ENCODE data around the gene KLRG1. TPM values are rescaled to one million over a fixed set of nuclear protein-coding genes. Genes with fewer than 3 reads are reported as not detected.

Gene KLRG1
- total and polyA plus RNA-seq, 2 of the 4 experiments (the other 2 are of a cell fraction), result 0.36 to 0.54 TPM

GRCh38 chr12:9051158-9051550 is 61.8 kb downstream of the KLRG1 start:
- no peak overlapping the region for H3K14ac ChIP-seq (replicated peaks; ENCODE audit: low read depth, low read length)
- dilution Hi-C loops (cut with HindIII; ENCODE audit: low sequenced_read_pairs, unreplicated experiment) (no loop called here), in situ Hi-C loops (cut with MboI; ENCODE audit: low sequenced_read_pairs) (no loop called here), intact Hi-C loops (cut with micrococcal nuclease) (no loop called here)
- no peaks in the 10 kb centered on the region for H3K36me3 ChIP-seq (ENCODE audit: control insufficient read depth, insufficient read depth, low read length)
- no peak overlapping the region for H3K23ac ChIP-seq (ENCODE audit: low read depth, low read length)
- no peak overlapping the region for H2AK9ac ChIP-seq (replicated peaks; ENCODE audit: low read depth, low read length, poor library complexity)
- no peaks in the 10 kb centered on the region for H4K20me1 ChIP-seq (ENCODE audit: insufficient read depth, low read length)
- no peak overlapping the region for H3K4me3 ChIP-seq (ENCODE audit: insufficient read depth, low read depth, low read length)
- BruUV-seq (replicated peaks), result no TSS peak
- no peak overlapping the region for H3K18ac ChIP-seq (ENCODE audit: low read depth, low read length)
- H2AK5ac ChIP-seq (ENCODE audit: low read depth, low read length), result no peak overlapping the region
- no peak overlapping the region for H2BK20ac ChIP-seq (ENCODE audit: low read depth, low read length)
- H2AFZ ChIP-seq (replicated peaks; ENCODE audit: low read length, poor library complexity), result no peak overlapping the region
- H4K8ac ChIP-seq (ENCODE audit: low read depth in 2 of 2, low read length in 2 of 2), result no peak overlapping the region
- H3K27me3 ChIP-seq (ENCODE audit: control insufficient read depth, insufficient read depth, low read length), result peaks cover 10% of the 10 kb centered on the region
- H3K4me2 ChIP-seq (ENCODE audit: low read depth, low read length), result no peak overlapping the region
- ATAC-seq (ENCODE audit: low read depth) (no peak), DNase-seq (no peak)
- POLR2A ChIA-PET (ENCODE audit: unreplicated experiment), result no interaction called here
- H2BK15ac ChIP-seq (ENCODE audit: low read depth, low read length), result no peak overlapping the region
- H3K9me3 ChIP-seq (ENCODE audit: control insufficient read depth, insufficient read depth, low read length), result no peaks in the 10 kb centered on the region
- no peak overlapping the region for H3K9ac ChIP-seq (ENCODE audit: low read depth, low read length)
- 65% methylated on average over 2 of the region's 6 CpGs; no CpG with 5 or more reads in 1 of the 2 experiments for WGBS, 2 experiments (ENCODE audit: extremely low coverage in 2 of 2, insufficient read length in 1 of 2)
- CTCF ChIA-PET, result interaction anchor here (2.0 kb wide), 1 partner anchor 370 kb away, joined by 5 read pairs; no protein-coding TSS in a partner anchor
- H4K91ac ChIP-seq (ENCODE audit: insufficient read depth, low read depth, low read length), result no peak overlapping the region
- H4K5ac ChIP-seq (ENCODE audit: low read depth, low read length), result no peak overlapping the region
- TF ChIP-seq RAD21 (IDR thresholded peaks at IDR 0.05; ENCODE audit: low read length) (no peak), USF2 (IDR thresholded peaks at IDR 0.05; ENCODE audit: low read depth, low read length) (no peak), MAFK (IDR thresholded peaks at IDR 0.05; ENCODE audit: low read depth, low read length) (no peak), MAZ (IDR thresholded peaks at IDR 0.05; ENCODE audit: borderline replicate concordance, low read depth, low read length) (no peak), RCOR1 (IDR thresholded peaks at IDR 0.05; ENCODE audit: insufficient replicate concordance, low read length) (no peak), BHLHE40 (IDR thresholded peaks at IDR 0.05; ENCODE audit: low read depth, low read length) (no peak), CHD1 (IDR thresholded peaks at IDR 0.05; ENCODE audit: low read depth, low read length) (no peak), SMC3 (IDR thresholded peaks at IDR 0.05; ENCODE audit: low read depth, low read length) (no peak), ELK1 (IDR thresholded peaks at IDR 0.05; ENCODE audit: borderline replicate concordance, low read depth, low read length) (no peak), RFX5 (IDR thresholded peaks at IDR 0.05; ENCODE audit: low read depth, low read length) (no peak), CTCF (conservative IDR thresholded peaks at IDR 0.05; ENCODE audit: low read depth, low read length) (no peak), MXI1 (IDR thresholded peaks at IDR 0.05; ENCODE audit: borderline replicate concordance, low read depth, low read length) (no peak), POLR2A (IDR thresholded peaks at IDR 0.05; ENCODE audit: low read depth, low read length) (no peak), NFE2L2 (IDR thresholded peaks at IDR 0.05; ENCODE audit: low read depth, low read length) (no peak), FOS (IDR thresholded peaks at IDR 0.05; ENCODE audit: low read depth, low read length) (no peak), CEBPB (IDR thresholded peaks at IDR 0.05; ENCODE audit: low read depth, low read length) (no peak)
- H3K4ac ChIP-seq (ENCODE audit: low read depth, low read length), result no peak overlapping the region
- H2BK5ac ChIP-seq (ENCODE audit: low read depth, low read length, poor library complexity, severe bottlenecking), result no peak overlapping the region
- H3K27ac ChIP-seq (ENCODE audit: insufficient read depth, low read length), result no peak overlapping the region
- H3K56ac ChIP-seq (ENCODE audit: extremely low read depth, insufficient read depth, low read length), result no peak overlapping the region
- H3K9me1 ChIP-seq (ENCODE audit: insufficient read depth, low read length), result no peaks in the 10 kb centered on the region
- H3K79me1 ChIP-seq (ENCODE audit: low read depth in 1 of 2, low read length in 2 of 2), result no peaks in the 10 kb centered on the region
- H2BK120ac ChIP-seq (ENCODE audit: low read depth, low read length), result no peak overlapping the region
- no peaks in the 10 kb centered on the region for H3K4me1 ChIP-seq (ENCODE audit: control insufficient read depth, insufficient read depth, low read length)

Measured in IMR-90 (cell line).